WI38 (cell line): Measurements from ENCODE around the gene GFOD1.
"Not testable (repeated sequence)": the region's sequence is repeated elsewhere in the genome, so short reads cannot be mapped to it uniquely, and the experiment has no call there.

Experiments used
- H3K4me3 ChIP-seq: 2 replicates; pipeline ENCODE4 v1.5.1; 2011; ENCODE audit warnings: low read depth, mild to moderate bottlenecking, control low read depth, low read length
- TF ChIP-seq, protein P1 (sequence below): IDR thresholded peaks from 2 replicates; pipeline ENCODE4 v1.5.1; 2012; ENCODE audit warnings: low read depth, mild to moderate bottlenecking, control low read depth, low read length

Gene GFOD1

DNA sequence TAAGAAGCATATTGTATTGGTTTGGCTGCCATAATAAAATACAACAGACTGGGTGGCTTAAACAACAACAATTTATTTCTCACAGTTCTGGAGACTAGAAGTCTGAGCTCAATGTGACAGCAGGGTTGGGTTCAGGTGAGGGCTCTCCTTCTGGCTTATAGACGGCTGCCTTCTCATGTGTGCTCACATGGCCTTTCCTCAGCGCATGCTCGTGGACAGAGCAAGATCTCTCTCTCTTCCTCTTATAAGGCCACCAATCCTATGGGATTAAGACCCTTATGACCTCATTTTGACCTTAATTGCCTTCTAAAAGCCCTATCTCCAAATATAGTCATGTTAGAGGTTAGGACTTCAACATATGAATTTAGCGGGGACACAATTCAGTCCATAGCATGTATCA is 32.4 kb upstream of the GFOD1 start:
- TF ChIP-seq, protein P1, sequence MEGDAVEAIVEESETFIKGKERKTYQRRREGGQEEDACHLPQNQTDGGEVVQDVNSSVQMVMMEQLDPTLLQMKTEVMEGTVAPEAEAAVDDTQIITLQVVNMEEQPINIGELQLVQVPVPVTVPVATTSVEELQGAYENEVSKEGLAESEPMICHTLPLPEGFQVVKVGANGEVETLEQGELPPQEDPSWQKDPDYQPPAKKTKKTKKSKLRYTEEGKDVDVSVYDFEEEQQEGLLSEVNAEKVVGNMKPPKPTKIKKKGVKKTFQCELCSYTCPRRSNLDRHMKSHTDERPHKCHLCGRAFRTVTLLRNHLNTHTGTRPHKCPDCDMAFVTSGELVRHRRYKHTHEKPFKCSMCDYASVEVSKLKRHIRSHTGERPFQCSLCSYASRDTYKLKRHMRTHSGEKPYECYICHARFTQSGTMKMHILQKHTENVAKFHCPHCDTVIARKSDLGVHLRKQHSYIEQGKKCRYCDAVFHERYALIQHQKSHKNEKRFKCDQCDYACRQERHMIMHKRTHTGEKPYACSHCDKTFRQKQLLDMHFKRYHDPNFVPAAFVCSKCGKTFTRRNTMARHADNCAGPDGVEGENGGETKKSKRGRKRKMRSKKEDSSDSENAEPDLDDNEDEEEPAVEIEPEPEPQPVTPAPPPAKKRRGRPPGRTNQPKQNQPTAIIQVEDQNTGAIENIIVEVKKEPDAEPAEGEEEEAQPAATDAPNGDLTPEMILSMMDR: no peak

DNA sequence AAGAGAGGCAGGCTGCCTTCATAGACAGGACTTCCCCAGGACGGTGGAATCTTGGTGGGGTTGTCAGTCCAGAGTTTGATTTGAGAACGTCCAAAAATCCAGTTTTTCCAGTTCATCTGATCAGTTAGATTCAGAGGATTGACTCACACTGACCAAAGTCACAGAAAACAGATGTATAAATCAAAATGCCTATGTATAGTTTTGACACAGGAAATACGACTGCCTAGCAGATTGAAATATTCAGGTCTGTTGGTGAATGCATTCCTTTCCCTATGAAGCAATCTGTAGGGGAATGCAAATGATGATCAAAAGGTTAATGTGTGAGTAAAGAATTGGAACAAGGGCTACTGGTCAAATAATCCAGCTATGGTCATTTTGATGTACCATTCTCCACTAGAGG is 29.7 kb upstream of the GFOD1 start:
- TF ChIP-seq, protein P1: no peak
- H3K4me3 ChIP-seq: no peak overlapping the region

More for the DNA sequence above, 32.4 kb upstream of the GFOD1 start:
- H3K4me3 ChIP-seq: no peak overlapping the region

DNA sequence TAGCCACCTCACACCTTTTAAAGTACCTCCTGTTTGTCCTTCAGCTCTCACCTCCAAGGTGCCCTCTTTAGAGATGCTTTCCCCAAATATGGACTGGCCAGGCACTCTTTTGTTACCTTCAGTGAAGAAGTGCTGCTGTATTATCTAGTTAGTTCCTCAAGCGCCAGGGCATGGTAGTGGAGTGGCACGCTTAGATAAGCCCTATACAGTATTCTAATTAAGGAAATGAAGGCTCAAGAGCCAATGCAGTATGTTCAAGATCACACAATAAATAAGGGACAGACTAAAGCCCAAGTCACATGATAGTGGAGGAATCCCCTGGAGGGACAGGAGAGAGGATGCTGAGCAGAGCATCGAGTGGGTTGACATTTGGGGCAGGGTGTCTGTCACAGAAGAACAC is 28.5 kb upstream of the GFOD1 start:
- TF ChIP-seq, protein P1: no peak
- no peak overlapping the region for H3K4me3 ChIP-seq

DNA sequence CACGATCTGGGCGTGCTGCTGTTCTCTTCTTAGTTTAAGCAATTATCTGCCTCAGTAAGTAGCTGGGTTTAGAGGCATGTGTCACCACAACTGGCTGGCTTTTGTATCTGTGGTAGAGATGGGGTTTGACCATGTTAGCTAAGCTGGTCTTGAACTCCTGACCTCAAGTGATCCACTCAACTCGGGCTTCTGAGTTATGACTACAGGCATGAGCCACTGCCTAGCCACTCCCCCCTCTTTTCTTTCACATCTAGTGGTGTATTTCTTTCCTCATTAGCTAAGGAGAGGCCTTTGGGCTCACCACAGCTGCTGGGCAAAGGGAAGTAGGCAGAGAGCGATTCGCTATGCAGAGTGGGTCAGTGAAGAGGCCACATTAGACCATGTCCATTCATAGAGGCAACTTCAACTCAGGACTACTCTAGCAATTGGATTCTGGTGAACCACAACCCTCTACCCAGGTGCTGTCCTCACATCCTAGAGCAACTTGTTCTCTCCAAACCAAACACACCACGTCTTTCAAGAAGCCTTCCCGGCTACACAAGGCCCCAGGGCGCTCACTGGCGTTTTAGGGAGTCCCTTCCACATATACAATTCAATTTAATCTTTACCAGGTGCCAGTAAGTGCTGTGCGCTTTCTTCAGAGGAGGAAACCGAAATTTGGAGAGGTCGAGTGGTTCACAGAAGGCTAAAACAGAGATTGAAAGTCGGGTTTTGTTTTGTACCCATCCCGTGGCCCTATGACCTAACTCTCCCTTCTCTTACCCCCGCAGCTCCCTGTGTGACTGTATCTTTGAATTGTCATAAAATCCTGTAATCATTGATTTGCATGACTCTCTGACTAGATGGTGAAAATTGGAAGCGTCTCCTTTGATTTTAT is 26.5 kb upstream of the GFOD1 start:
- H3K4me3 ChIP-seq: no peak overlapping the region
- TF ChIP-seq, protein P1: no peak

DNA sequence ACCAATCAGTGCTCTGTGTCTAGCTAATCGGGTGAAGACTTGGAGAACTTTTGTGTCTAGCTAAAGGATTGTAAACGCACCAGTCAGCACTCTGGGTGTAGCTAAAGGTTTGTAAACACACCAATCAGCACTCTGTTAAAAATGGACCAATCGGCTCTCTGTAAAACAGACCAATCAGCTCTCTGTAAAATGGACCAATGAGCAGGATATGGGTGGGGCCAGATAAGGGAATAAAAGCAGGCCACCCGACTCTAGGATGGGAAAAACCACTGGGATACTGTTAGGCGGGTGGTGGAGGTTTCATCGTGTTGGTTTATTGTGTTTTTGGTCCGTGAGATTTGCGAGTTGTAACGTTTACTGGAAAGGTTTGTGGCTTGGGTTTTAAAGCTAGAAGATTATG is 25.5 kb upstream of the GFOD1 start:
- H3K4me3 ChIP-seq: no peak overlapping the region
- TF ChIP-seq, protein P1: no peak

DNA sequence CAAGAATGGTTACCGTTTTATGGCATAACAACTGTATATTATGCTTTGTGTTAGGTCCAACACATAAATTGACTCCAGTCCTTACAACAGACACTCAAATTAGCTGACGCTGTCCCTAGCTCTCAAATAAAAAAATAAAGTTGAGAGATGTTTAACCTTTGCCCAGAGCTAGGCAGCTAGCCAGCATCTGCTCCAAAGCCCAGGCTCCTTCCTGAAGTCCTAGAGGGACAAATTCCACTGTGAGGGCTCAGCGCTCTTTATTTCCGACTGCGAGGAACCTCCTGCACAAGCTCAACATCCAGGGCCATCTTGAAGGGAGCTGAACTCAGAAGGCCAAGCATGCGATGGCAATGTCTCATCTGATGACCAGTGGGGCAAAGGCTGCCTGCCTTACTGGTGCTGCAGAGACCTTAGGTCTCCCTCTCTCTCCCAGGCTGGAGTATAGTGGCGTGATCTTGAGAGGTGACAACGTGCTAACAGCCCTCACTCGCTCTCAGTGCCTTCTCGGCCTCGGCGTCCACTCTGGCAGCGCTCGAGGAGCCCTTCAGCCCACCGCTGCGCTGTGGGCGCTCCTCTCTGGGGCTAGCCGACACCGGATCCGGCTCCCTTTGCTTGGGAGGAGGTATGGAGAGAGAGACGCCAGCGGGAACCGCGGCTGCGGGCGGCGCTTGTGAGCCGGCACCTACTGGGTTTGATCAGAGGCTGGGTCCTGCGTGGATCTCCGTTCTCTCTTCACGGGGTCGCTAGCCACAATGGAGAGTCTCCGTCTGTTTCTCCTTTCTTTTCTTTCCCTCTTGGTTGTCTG is 24.7 kb upstream of the GFOD1 start:
- TF ChIP-seq, protein P1: no peak
- H3K4me3 ChIP-seq: no peak overlapping the region

DNA sequence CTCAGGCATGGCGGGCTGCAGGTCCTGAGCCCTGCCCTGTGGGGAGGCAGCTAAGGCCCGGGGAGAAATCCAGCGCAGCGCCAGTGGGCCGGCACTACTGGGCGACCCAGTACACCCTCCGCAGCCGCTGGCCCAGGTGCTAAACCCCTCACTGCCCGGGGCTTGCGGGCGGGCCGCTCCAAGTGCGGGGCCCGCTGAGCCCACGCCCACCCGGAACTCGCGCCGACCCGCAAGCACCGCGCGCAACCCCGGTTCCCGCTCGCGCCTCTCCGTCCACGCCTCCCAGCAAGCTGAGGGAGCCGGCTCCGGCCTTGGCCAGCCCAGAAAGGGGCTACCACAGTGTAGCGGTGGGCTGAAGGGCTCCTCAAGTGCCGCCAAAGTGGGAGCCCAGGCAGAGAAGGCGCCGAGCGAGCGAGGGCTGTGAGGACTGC is 23.8 kb upstream of the GFOD1 start:
- H3K4me3 ChIP-seq: peak overlapping the region; percentile 22; the same call in 1 of the 2 replicates

DNA sequence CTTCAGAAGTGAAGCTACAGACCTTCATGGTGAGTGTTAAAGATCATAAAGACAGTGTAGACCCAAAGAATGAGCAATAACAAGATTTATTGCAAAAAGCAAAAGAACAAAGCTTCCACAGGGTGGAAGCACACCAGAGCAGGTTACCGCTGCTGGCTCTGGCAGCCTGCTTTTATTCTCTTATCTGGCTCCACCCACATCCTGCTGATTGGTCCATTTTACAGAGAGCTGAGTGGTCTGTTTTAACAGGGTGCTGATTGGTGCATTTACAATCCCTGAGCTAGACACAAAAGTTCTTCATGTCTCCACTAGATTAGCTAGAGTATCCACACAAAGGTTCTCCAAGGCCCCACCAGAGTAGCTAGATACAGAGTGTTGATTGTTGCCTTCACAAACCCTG is 23.0 kb upstream of the GFOD1 start:
- not testable (repeated sequence) for H3K4me3 ChIP-seq
